IPS-15b (cell line): Measurements from ENCODE around the gene SIX6.
A peak's percentile ranks its signal among the peaks of the same experiment; 100 is the strongest.
"Not testable (repeated sequence)": the region's sequence is repeated elsewhere in the genome, so short reads cannot be mapped to it uniquely, and the experiment has no call there.

Experiments used
- H3K27me3 ChIP-seq: one replicate; pipeline ENCODE4 v1.6.1; 2013; ENCODE audit warnings: low read length; ENCODE audit not compliant: control insufficient read depth, insufficient read depth
- H3K36me3 ChIP-seq: one replicate; pipeline ENCODE4 v1.6.1; 2013; ENCODE audit warnings: low read length; ENCODE audit not compliant: control insufficient read depth, insufficient read depth
- H3K4me1 ChIP-seq: one replicate; pipeline ENCODE4 v1.6.1; 2013; ENCODE audit warnings: mild to moderate bottlenecking, low read length; ENCODE audit not compliant: control insufficient read depth, insufficient read depth
- H3K4me3 ChIP-seq: one replicate; pipeline ENCODE4 v1.5.1; 2013; ENCODE audit warnings: low read depth, low read length
- H3K9ac ChIP-seq: one replicate; pipeline ENCODE4 v1.6.1; 2013; ENCODE audit warnings: low read depth, mild to moderate bottlenecking, low read length
- H3K9me3 ChIP-seq: one replicate; pipeline ENCODE4 v1.6.1; 2013; ENCODE audit warnings: mild to moderate bottlenecking, low read length; ENCODE audit not compliant: control insufficient read depth, insufficient read depth

The SIX6 gene

GRCh38 chr14:60508707-60509437, at the start of gene SIX6:
Gene SIX6 (plus strand): TSS chr14:60509146. CDS start chr14:60509399, 253 bp downstream.
- peaks cover 100% of the 10 kb centered on the region for H3K27me3 ChIP-seq
- peak within 1 kb of the TSS; percentile 44 for H3K4me3 ChIP-seq
- no peaks in the 10 kb centered on the region for H3K4me1 ChIP-seq

GRCh38 chr14:60480248-60480647, 28.7 kb upstream of the SIX6 start:
- H3K4me3 ChIP-seq, H3K9me3 ChIP-seq, H3K9ac ChIP-seq, H3K36me3 ChIP-seq, H3K4me1 ChIP-seq: not testable (repeated sequence)
- peaks cover 12% of the 10 kb centered on the region for H3K27me3 ChIP-seq

More at GRCh38 chr14:60508707-60509437, at the start of gene SIX6:
- Histone ChIP-seq H3K36me3 (no peaks in the 10 kb centered on the region), H3K9me3 (no peaks in the 10 kb centered on the region), H3K9ac (no peak within 1 kb of the TSS)

- H3K9me3 ChIP-seq: peaks cover 4% of the 10 kb centered on the region
- H3K9ac ChIP-seq: no peak overlapping the region
- no peaks in the 10 kb centered on the region for H3K36me3 ChIP-seq
- H3K4me1 ChIP-seq: no peaks in the 10 kb centered on the region
- H3K27me3 ChIP-seq: peaks cover 33% of the 10 kb centered on the region
- H3K4me3 ChIP-seq: no peak overlapping the region
Measured at GRCh38 chr14:60482743-60483142, 26.2 kb upstream of the SIX6 start.

GRCh38 chr14:60485057-60485597, 23.8 kb upstream of the SIX6 start:
- Histone ChIP-seq H3K4me1 (no peaks in the 10 kb centered on the region), H3K9me3 (peaks cover 4% of the 10 kb centered on the region), H3K9ac (peak overlapping the region; percentile 27), H3K4me3 (peak overlapping the region; percentile 74), H3K27me3 (peaks cover 40% of the 10 kb centered on the region), H3K36me3 (no peaks in the 10 kb centered on the region)

GRCh38 chr14:60485598-60486251, 23.2 kb upstream of the SIX6 start, which contains the start of gene C14orf39:
Gene C14orf39 (minus strand): TSS chr14:60486063. CDS start chr14:60485078, 985 bp downstream.
- Histone ChIP-seq H3K9me3 (peaks cover under 1% of the 10 kb centered on the region), H3K9ac (peak within 1 kb of the TSS; percentile 27), H3K4me1 (no peaks in the 10 kb centered on the region), H3K27me3 (peaks cover 42% of the 10 kb centered on the region), H3K36me3 (no peaks in the 10 kb centered on the region), H3K4me3 (peak within 1 kb of the TSS; percentile 74)

GRCh38 chr14:60487211-60487610, 21.7 kb upstream of the SIX6 start:
- H3K4me1 ChIP-seq: no peaks in the 10 kb centered on the region
- peaks cover 48% of the 10 kb centered on the region for H3K27me3 ChIP-seq
- no peak overlapping the region for H3K4me3 ChIP-seq
- H3K9ac ChIP-seq: no peak overlapping the region
- no peaks in the 10 kb centered on the region for H3K9me3 ChIP-seq
- no peaks in the 10 kb centered on the region for H3K36me3 ChIP-seq

- Histone ChIP-seq H3K9me3 (no peaks in the 10 kb centered on the region), H3K27me3 (peaks cover 48% of the 10 kb centered on the region), H3K36me3 (no peaks in the 10 kb centered on the region)
Measured at GRCh38 chr14:60488175-60488574, 20.8 kb upstream of the SIX6 start.

GRCh38 chr14:60490270-60490669, 18.7 kb upstream of the SIX6 start:
- H3K27me3 ChIP-seq: peaks cover 36% of the 10 kb centered on the region
- H3K36me3 ChIP-seq: no peaks in the 10 kb centered on the region
- H3K4me3 ChIP-seq: no peak overlapping the region
- H3K9me3 ChIP-seq: no peaks in the 10 kb centered on the region
- no peak overlapping the region for H3K9ac ChIP-seq
- H3K4me1 ChIP-seq: no peaks in the 10 kb centered on the region

More at GRCh38 chr14:60488175-60488574, 20.8 kb upstream of the SIX6 start:
- H3K9ac ChIP-seq: no peak overlapping the region
- H3K4me3 ChIP-seq: no peak overlapping the region
- no peaks in the 10 kb centered on the region for H3K4me1 ChIP-seq

- Histone ChIP-seq H3K4me1 (no peaks in the 10 kb centered on the region), H3K9ac (no peak overlapping the region), H3K36me3 (no peaks in the 10 kb centered on the region), H3K4me3 (no peak overlapping the region), H3K9me3 (no peaks in the 10 kb centered on the region), H3K27me3 (peaks cover 13% of the 10 kb centered on the region)
Measured at GRCh38 chr14:60495946-60496345, 13.0 kb upstream of the SIX6 start.

GRCh38 chr14:60502541-60502940, 6.4 kb upstream of the SIX6 start:
- Histone ChIP-seq H3K4me1 (no peaks in the 10 kb centered on the region), H3K4me3 (no peak overlapping the region), H3K9ac (no peak overlapping the region), H3K9me3 (no peaks in the 10 kb centered on the region), H3K27me3 (peaks cover 71% of the 10 kb centered on the region), H3K36me3 (no peaks in the 10 kb centered on the region)

GRCh38 chr14:60505448-60505847, 3.5 kb upstream of the SIX6 start:
- Histone ChIP-seq H3K27me3 (peaks cover 100% of the 10 kb centered on the region), H3K9me3 (no peaks in the 10 kb centered on the region), H3K9ac (no peak overlapping the region), H3K4me1 (no peaks in the 10 kb centered on the region), H3K36me3 (no peaks in the 10 kb centered on the region), H3K4me3 (peak overlapping the region; percentile 24)

- Histone ChIP-seq H3K9ac (no peak overlapping the region), H3K36me3 (no peaks in the 10 kb centered on the region), H3K4me3 (peak overlapping the region; percentile 24), H3K27me3 (peaks cover 100% of the 10 kb centered on the region), H3K4me1 (no peaks in the 10 kb centered on the region), H3K9me3 (no peaks in the 10 kb centered on the region)
Measured at GRCh38 chr14:60506010-60506409, 2.9 kb upstream of the SIX6 start.
